Sciatic nerve (tissue), 2 donors: ENCODE data around the gene PRDM16. TPM values are rescaled to one million over a fixed set of nuclear protein-coding genes. Genes with fewer than 3 reads are reported as not detected.
A peak's percentile ranks its signal among the peaks of the same experiment; 100 is the strongest.
"Not testable (repeated sequence)": the region's sequence is repeated elsewhere in the genome, so short reads cannot be mapped to it uniquely, and the experiment has no call there.

Experiments
- ATAC-seq: fragments of 200-7000 bp; cut with Tn5 transposase; one replicate; pipeline ENCODE4 v1.9.1; 2020; ENCODE audit warnings: mild to moderate bottlenecking, moderate library complexity
- DNase-seq: peaks from one replicate; pipeline ENCODE4 v3.0.0-alpha.2; 2020; ENCODE audit warnings: low spot score
- intact Hi-C: fragments of 100-400 bp; cut with DNase I; formaldehyde crosslinking; loops from one replicate; pipeline ENCODE4 v1.14.2; 2022
- total RNA-seq: library from RNA; stranded (reverse); fragmentation: NEBNext Ultra II Directional; extraction: Animal tissue kit (Norgen Biotek cat#: 25700); gene quantifications from one replicate; pipeline ENCODE4 v1.2.1, GENCODE V29; 2021
- donor health status: DM: no; HTN: no; CAD: no.
- donor health status: DM: no; HTN: no; CAD: no.

PRDM16 gene
- total RNA-seq, 1 donor from 2014 or later: 31.3 TPM

DNA sequence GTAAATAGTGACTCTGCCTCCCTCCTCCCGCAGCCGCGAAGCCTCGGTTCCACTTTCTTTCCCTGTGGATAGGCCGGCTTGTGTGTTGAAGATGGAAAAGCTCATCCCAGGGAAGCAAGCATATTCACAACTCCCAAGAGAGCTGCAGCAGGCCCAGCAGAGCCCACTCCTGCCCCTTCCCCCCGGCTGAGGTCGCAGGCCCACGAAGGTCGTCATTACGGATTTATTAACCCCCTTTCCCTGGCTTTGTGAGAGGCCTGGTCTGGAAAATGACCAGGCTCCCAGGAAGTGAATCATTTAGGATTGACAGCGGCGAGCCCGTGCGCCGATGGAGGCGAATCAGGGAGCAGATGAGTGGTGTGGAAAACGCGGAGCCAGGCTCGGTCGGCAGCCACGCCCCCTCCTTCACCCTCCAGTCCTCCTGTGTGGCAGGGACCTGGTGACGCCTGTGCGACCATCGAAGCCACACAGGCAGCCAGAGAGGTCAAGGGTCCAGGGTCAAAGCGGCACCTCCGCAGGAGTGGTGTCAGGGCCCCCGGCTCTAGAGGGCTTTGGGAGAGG, 93.4 kb downstream of the PRDM16 start:
- ATAC-seq (no peak), DNase-seq (no peak)
- intact Hi-C loops: no loop called here

DNA sequence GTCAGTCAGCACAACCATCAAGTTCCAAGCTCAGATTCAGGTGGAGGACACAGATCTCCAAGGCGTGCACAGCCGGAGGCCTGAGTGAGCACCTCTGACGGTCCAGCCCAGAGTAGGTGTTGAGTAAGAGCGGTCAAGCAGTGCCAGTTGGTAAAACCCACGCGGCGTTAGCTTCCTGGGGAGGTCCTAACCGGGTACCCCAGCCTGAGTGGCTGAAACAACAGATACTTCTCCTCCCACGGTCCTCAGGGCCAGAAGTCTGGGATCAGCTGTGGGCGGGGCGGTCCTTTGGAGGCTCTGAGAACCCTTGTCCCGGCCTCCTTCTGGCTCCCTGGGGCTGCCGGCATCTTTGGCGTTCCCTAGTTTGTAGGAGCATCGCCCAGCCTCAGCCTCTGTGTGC, 94.4 kb downstream of the PRDM16 start:
- no peak for ATAC-seq
- intact Hi-C loops: no loop called here

DNA sequence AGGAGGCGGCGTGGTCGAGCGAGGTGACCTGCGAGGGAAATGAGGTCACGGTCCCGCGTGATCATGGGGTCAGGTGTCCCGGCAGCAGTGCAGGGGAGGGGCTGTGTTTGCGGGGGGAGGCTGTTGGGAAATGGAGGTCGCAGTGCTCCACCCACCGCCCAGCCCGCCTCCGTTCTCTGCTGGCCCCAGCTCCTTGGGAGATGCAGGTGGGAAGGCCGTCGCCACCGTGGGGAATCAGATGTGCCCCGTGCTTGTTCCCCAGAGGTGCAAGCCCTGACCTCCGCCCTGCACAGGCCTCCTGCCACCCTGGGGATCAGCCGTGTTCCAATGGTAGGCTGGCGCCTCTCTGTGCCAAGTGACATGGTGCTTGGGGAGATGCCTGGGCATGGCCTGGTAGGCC, 95.7 kb downstream of the PRDM16 start:
- no peak for DNase-seq
- intact Hi-C loops: no loop called here
- ATAC-seq: no peak

More for the DNA sequence above, 94.4 kb downstream of the PRDM16 start:
- DNase-seq: no peak

DNA sequence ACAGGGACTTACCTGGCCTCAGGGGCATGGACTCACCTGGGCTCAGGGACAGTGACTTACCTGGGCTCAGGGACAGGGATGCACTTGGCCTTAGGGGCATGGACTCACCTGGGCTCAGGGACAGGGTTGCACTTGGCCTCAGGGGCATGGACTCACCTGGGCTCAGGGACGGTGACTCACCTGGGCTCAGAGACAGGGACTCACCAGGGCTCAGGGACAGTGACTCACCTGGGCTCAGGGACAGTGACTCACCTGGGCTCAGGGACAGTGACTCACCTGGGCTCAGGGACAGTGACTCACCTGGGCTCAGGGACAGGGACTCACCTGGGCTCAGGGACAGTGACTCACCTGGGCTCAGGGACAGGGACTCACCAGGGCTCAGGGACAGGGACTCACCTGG, 96.2 kb downstream of the PRDM16 start:
- intact Hi-C loops, DNase-seq, ATAC-seq: not testable (repeated sequence)

DNA sequence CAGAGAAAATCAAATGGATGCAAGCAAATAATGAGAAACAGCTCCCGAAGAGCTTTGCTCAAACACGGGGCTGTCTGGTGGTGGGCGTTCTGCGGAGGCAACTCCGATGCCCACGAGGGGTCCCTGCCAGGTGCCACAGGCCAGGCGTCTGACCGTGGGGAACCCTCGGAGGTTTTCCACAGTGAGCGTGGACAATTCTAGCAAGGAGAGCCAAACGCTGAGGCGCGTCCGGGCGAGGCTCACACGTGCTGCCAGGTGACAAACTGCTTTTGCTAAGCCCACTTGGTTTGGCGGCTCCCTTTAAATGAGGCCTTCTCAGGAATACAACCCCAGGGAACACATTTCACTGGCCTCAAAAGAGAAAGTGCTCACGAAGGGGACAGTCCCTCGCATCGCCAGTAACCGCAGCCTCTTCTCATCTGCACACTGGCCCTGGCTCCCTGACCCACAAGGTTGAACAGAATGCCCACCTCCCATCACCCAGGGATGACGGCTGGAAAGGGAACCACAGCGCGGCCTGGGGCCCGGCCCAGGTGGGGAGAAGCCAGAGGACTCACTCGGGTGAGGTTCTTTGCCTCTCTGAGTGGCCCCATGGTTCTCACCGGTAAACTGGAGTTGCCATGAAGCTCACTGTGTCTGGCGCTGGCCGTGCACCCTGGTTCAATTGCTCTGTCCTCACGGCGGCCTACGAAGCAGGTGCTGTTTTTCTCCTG, 97.4 kb downstream of the PRDM16 start:
- intact Hi-C loops: no loop called here
- no peak for DNase-seq
- ATAC-seq: no peak

DNA sequence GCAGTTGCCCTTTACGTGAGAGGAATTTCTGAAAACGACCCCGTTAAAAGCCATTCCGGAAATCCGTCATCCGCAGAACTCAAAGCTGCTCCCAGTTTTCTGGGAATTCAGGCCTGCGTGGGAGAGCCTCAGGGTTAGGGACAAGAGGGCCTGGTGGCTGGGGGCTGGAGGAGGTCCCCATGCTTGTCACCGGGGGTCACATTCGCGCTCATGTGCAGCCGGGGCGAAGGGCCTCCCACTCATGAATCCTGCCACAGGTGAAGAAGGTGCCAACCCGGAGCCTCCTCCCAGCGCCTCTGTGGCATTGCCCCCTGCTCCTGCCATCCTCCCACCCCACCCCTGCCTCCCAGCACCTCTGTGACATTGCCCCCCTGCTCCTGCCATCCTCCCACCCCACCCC, 98.3 kb downstream of the PRDM16 start:
- DNase-seq (no peak), ATAC-seq (no peak)
- intact Hi-C loops: no loop called here

DNA sequence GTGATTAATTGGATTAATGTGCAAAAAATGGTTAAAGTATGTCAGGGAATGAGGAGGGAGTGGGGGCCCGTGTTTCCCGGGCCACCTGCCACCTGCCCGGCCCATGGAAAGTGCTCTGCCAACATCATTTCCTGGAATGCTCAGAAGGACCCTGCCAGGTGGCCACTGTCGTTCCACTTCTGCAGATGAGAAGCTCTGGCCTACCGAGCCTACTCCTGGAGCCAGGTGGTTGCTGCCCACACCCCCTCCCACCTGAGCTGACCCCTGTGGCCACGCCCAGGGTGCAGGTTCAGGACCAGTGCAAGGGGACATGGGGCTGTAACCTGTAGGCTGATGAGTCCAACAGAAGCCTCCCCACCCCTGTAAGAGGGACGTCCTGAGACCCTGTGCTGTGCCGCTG, 99.7 kb downstream of the PRDM16 start:
- DNase-seq (no peak), ATAC-seq (no peak)
- intact Hi-C loops: no loop called here

DNA sequence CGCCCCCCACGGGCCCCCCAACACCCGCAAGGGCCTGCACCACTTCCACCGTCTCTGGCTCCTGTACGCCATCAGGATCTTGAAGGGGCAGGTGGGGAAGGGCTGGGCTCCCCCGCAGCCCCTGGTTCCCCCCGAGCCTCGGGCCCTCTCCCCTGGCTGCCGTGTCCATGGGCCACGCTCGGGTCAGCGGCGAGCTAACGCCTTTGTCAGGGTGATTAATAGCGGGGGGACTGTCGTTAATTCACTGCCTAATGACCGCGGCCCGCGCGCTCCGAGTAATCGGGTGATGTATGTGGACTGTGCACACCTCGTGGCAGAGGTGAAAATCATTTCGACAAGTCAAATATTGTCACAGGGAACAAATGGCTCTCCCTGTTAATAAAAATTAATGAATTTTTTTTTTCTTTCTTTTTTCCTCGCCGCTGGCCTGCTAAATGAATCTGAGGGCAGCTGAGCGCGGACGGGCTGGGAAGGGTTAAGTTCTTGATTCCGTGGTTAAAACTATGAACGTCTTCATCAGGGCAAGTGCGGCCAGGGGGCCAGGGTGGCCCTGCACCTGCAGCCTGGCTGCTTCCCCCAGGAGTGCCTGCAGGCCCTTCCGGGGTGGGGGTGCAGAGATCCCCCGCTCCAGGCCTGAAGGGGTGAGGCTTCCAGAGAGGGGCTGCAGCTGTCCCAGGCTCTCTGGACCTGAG, 100.8 kb downstream of the PRDM16 start:
- intact Hi-C loops: no loop called here
- ATAC-seq: no peak

DNA sequence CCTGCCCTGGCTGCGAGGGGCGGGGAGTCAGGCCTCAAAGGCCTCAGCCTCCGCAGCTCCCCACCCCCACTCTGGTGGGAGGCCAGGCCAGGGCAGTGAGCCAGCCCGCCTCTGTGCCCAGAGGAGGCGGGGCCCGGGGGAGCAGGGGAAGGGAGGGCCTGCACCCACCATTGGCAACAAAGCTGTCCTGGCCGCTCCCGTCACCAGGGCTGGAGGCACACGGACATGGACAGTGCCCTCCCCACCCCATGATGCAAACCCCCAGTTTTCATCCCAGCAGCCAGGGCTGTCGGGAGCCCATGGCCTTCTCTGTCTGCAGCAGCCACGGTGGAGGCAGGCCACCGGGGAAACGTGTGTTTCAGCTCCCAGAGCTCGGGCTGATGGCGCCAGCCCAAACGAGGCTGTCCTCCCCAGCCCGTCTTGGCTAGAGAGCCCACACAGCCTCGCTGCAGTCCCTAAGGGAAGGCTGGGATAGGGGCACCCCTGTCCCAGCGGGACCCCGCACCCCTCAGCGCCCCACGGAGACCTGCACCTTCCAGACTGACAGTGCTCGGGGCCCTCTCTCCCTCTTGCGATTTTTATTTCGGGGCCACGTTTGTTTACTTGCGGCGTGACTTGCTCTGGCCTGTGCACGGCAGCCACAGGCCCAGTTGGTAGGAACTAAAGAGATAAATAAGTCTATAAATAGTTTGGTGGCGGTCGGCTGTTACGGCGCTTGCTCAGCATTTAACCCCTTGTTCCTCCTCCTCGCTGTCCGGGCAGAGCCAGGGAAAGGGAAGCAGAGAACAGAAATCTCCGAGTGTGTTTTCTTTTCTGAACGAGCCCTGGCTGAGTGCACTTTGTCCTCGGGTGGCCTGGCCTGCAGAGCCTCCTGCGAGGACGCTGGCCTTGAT, 101.8 kb downstream of the PRDM16 start:
- intact Hi-C loops: no loop called here
- ATAC-seq (peak; percentile 82), DNase-seq (peak; percentile 85)

More for the DNA sequence above, 100.8 kb downstream of the PRDM16 start:
- no peak for DNase-seq

DNA sequence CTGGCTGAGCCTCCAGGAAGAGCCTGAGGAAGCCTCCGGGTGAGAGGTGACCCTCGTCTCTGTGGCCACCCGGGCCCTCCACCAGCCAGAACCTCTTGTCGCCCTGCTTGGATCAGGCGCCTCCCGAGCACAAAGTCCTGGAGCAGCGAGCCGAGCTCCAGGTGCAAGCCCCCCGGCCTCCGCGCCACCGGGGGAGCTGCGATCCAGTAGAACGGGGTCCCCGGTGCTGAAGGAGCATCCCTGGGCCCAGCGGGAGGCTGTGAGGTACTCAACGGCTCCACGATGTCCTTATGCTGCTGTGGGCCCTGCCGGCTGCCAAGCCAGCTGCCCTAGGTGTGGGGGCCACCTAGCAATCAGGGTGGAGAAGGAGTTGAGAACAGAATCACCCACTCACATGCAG, 102.8 kb downstream of the PRDM16 start:
- intact Hi-C loops: no loop called here
- no peak for ATAC-seq
- DNase-seq: no peak

DNA sequence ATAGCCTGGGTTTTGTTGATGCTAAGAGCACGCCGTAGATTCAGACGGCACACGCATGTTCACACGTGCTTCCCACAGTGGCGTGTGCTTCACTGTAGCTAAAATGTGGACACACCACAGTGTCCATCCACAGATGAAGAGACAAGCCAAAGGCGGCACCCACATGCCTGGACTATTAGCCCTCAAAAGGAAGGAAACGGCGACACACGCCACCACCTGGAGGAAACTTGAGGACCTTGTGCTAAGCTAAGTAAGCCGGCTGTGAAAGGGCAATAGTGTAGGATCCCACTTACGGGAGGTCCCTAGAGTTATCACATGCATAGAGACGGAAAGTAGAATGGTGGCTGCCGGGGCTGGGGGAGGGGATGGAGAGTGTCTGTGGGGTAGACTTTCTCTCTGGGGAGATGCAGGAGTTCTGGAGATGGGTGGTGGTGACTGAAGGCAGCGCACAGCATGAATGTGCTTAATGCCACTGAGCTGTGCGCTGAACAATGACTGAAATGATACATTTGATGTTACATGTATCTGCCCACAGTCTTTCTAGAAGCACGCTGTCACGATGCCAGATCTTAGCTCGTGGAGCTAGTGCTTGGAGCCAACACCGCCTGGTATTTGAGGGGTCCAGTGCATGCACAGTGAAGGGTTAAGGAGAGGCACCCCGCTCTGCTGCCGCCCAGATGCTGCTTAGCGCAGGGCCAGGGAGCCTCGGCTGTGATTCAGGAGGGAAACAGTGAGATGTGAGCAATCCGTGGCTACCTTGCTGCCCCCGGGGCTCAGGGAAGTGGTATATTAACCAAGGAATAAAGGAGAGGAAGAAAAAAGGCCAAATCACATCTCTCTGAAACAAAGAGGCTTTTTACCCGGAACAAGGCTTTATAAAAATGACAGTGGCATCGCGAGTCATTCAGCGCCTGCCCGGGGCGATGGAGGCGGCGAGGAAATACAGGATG, 103.7 kb downstream of the PRDM16 start:
- DNase-seq: no peak
- intact Hi-C loops: no loop called here
- no peak for ATAC-seq

DNA sequence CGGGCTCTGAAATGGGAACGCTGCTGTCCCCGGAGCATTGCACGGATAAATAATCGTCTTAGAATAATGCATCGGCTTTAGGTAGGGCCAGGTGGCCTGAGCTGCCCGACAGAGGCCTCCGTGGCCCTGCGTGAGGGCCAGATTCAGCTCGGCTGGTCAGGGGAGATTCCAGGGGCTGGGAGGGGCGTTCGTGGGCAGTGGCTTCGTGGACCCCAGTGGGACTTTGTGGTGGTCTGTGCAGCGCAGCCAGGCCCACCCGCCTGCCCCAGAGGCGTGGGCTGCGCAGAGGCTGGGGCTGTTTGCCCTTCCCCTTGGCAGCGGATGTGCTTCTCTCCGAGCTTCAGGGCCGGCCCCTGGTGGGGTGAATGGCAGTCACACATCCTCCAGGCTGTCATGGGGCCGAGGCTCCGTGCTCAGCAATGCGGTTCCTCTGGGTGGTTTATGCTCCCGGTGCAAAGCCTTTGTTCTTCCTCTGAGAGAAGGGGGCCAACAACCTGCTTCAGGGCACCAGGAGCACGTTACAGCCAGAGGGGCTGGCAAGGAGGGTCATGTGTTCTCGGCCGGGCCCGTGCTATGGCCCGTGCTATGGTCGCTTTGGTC, 104.5 kb downstream of the PRDM16 start:
- no peak for ATAC-seq
- no peak for DNase-seq
- intact Hi-C loops: no loop called here

DNA sequence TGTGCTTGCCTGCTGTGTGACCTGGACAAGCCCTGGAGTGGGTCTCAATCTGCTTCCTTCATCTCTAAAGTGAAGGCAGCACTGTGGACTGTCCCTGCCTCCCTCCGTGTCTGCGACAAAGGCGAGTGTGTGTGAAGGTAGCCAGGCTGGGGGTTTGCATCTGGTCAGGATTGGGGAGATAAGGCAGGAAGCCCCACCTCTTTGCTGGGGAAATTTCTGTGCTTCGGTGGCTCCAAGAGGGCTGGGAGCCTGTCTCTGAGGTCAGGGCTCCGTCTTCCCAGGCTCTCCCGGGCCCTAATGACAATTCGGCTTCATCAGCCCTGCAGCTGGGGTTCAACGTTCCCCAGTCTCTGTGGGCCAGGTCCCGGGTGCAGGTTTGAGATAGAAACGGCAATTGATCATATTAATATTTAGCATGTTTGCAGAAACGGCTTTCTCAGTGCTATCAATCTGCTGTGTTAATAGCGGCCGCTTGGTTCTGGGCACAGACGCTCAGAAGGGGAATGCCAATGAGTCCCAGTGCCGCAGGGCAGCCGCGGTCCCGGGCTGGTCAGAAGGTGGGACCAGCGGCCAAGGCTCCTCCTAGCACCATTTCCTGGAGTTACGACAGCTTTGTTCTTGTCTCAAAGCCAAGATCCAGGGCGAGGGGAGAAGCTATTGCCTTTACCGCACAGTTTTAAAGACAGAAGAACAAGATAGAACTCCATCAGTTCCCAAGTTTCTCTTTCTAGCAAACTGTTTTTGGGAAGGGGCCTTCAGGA, 105.7 kb downstream of the PRDM16 start:
- intact Hi-C loops: no loop called here
- peak; percentile 62 for ATAC-seq
- DNase-seq: no peak

DNA sequence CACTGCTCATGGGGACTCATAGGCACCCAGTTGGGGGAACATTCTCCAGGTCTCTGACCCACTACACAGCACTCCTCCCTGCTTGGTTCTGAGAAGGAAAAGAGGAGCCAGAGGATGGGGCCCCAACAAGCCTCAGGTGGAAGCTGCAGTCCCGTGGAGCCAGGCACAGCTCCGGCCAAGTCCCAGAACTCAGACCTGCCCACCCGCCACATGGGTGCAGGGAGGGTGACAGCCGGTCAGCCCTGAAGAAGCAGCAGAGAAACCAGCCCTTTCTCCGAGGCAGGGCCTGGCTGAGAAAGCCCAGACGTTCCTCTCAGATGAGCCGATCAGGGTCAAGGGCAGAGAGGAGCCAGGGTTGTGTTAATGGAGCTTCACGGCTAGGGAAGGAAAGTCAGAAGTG, 106.5 kb downstream of the PRDM16 start:
- no peak for ATAC-seq
- no peak for DNase-seq
- intact Hi-C loops: no loop called here

DNA sequence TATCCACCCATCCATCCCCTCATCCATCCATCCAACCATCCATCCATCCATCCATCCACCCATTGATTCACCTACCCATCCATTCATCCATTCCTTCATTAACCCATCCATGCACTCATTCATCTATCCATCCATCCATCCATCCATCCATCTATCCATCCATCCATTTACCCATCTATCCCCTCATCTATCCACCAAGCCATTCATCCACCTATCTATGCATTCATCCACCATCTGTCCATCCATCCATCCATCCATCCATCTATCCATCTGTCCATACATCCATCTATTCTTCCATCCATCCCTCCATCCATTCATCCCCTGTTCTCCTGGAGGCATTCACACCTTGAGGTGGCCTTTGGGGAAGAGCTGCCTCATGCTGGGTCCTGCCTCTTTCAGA, 107.0 kb downstream of the PRDM16 start:
- DNase-seq (no peak), ATAC-seq (no peak)
- intact Hi-C loops: no loop called here

DNA sequence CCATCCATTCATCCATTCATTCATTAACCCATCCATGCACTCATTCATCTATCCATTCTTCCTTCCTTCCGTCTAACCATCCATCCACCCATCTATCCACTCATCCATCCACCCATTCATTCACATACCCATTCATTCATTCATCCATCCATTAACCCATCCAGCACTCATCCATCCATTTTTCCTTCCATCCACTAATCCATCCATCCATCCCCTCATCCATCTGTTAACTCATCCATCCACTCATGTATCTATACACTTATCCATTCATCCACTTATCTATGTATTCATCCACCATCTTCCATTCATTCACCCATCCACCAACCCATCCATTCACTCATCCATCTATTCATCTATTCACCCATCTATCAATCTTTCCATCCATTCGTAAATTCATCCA, 107.8 kb downstream of the PRDM16 start:
- no peak for DNase-seq
- intact Hi-C loops: no loop called here
- ATAC-seq: no peak

DNA sequence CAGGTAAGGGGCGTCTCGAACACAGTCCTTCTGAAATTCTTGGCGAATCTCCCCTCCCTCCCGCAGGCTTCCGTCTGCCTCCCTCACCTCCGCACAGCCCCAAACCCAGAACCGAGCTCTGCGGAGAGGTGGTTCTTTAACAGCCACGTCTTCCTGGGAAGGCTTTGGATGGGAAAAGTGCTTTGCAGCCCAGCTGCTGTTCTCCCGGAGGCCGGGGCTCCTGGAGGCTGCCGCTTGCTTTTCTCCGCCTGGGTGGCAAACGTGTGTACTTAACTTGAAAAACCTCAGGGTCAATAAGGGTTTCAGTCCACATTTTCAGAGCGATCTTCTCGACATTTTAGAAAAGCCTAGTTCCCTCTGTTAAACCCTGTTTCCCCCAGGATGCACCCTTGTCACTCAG, 109.3 kb downstream of the PRDM16 start:
- intact Hi-C loops: no loop called here
- ATAC-seq (no peak), DNase-seq (no peak)
